RWPE1 (cell line): ENCODE measurements around the gene WASF1.
"Not testable (repeated sequence)": the region's sequence is repeated elsewhere in the genome, so short reads cannot be mapped to it uniquely, and the experiment has no call there.

Experiments
- CTCF ChIA-PET: fragments of 350-600 bp; sonication (Branson Sonifier 250); formaldehyde crosslinking; extraction: SDS; loops from one replicate; lab custom pipeline; 2021; lab: Yijun Ruan, JAX
- POLR2A ChIA-PET: fragments of 400-600 bp; formaldehyde crosslinking; extraction: SDS; loops from one replicate; lab custom pipeline; 2020; ENCODE audit warnings: antibody characterized with exemption; ENCODE audit not compliant: low non-redundant PET; lab: Yijun Ruan, JAX
- DNase-seq: peaks from one replicate; pipeline ENCODE4 v3.0.0; 2012; ENCODE audit warnings: low spot score
- H3K27ac ChIP-seq: fragments of 450-650 bp; 2 replicates; pipeline ENCODE4 v1.5.1; 2017
- CTCF ChIP-seq: fragments of 450-650 bp; conservative IDR thresholded peaks from 2 replicates; pipeline ENCODE4 v1.5.1; 2017; ENCODE audit warnings: low read depth, mild to moderate bottlenecking

Gene WASF1

GRCh38 chr6:110140650-110141049 lies 38.8 kb downstream of the WASF1 start:
- H3K27ac ChIP-seq = no peak overlapping the region
- DNase-seq = peak; percentile 59
- CTCF ChIA-PET = interaction anchor here (0.6 kb wide), 1 partner anchor 168 kb away, joined by 3 read pairs; no protein-coding TSS in a partner anchor
- no peak for TF ChIP-seq CTCF
- POLR2A ChIA-PET = no interaction called here

GRCh38 chr6:110139052-110139451 lies 40.4 kb downstream of the WASF1 start:
- ChIA-PET CTCF (no interaction called here), POLR2A (no interaction called here)
- no peak for TF ChIP-seq CTCF
- peak overlapping the region; percentile 12; the same call in 1 of the 2 replicates for H3K27ac ChIP-seq
- DNase-seq = no peak

GRCh38 chr6:110137924-110138887 lies 41.3 kb downstream of the WASF1 start:
- POLR2A ChIA-PET = no interaction called here
- CTCF ChIA-PET = interaction anchor here (0.6 to 1.2 kb wide), 2 partner anchors 9 to 873 kb away, joined by 4 to 7 read pairs; no protein-coding TSS in a partner anchor
- DNase-seq = no peak
- TF ChIP-seq CTCF = no peak
- 0 out of 2 replicates have a peak overlapping the region, but pooled peaks have one; percentile 12 for H3K27ac ChIP-seq

GRCh38 chr6:110130362-110130761 lies 49.1 kb downstream of the WASF1 start:
- no peak for TF ChIP-seq CTCF
- DNase-seq = no peak
- POLR2A ChIA-PET = no interaction called here
- CTCF ChIA-PET = no interaction called here
- no peak overlapping the region for H3K27ac ChIP-seq

- ChIA-PET CTCF (interaction anchor here (1.0 kb wide), 1 partner anchor 10 kb away, joined by 4 read pairs; no protein-coding TSS in a partner anchor), POLR2A (no interaction called here)
- TF ChIP-seq CTCF = no peak
- DNase-seq = no peak
- H3K27ac ChIP-seq = no peak overlapping the region
Measured at GRCh38 chr6:110128418-110128817, 51.1 kb downstream of the WASF1 start.

- TF ChIP-seq CTCF = no peak
- H3K27ac ChIP-seq = no peak overlapping the region
- ChIA-PET POLR2A (no interaction called here), CTCF (no interaction called here)
- no peak for DNase-seq
Measured at GRCh38 chr6:110125361-110125760, 54.1 kb downstream of the WASF1 start.

- H3K27ac ChIP-seq, POLR2A ChIA-PET, CTCF ChIA-PET, DNase-seq: not testable (repeated sequence)
Measured at GRCh38 chr6:110121655-110122054, 57.8 kb downstream of the WASF1 start.
